Fibroblast of skin of abdomen (primary cell): ENCODE measurements around the gene SCAI.
"Not testable (repeated sequence)": the region's sequence is repeated elsewhere in the genome, so short reads cannot be mapped to it uniquely, and the experiment has no call there.

Source experiments
- DNase-seq: peaks from one replicate; pipeline ENCODE4 v3.0.0-alpha.2; 2013

The SCAI gene

GRCh38 chr9:125028041-125028440 lies 115.3 kb downstream of the SCAI start:
- no peak for DNase-seq

GRCh38 chr9:125024917-125025316 lies 118.4 kb downstream of the SCAI start:
- DNase-seq, result no peak

- DNase-seq, result no peak
These were observed 122.3 kb downstream of the SCAI start for GRCh38 chr9:125021069-125021468.

- not testable (repeated sequence) for DNase-seq
These were observed 127.7 kb downstream of the SCAI start for GRCh38 chr9:125015655-125016054.

GRCh38 chr9:125012013-125012412 lies 131.3 kb downstream of the SCAI start:
- not testable (repeated sequence) for DNase-seq

GRCh38 chr9:125008599-125008998 lies 134.7 kb downstream of the SCAI start:
- DNase-seq, result no peak

GRCh38 chr9:125003332-125003731 lies 140.0 kb downstream of the SCAI start:
- no peak for DNase-seq

GRCh38 chr9:124983698-124984097 lies 159.6 kb downstream of the SCAI start:
- no peak for DNase-seq

GRCh38 chr9:124980431-124980830 lies 162.9 kb downstream of the SCAI start:
- DNase-seq, result no peak

GRCh38 chr9:124975131-124975530 lies 168.2 kb downstream of the SCAI start:
- no peak for DNase-seq

- no peak for DNase-seq
These were observed 169.5 kb downstream of the SCAI start for GRCh38 chr9:124973807-124974206.

- no peak for DNase-seq
These were observed 171.0 kb downstream of the SCAI start for GRCh38 chr9:124972241-124972770.

GRCh38 chr9:124969401-124969800 lies 173.9 kb downstream of the SCAI start:
- DNase-seq, result no peak

GRCh38 chr9:124968238-124968637 lies 175.1 kb downstream of the SCAI start:
- DNase-seq, result no peak

- DNase-seq, result peak; percentile 38
These were observed 177.4 kb downstream of the SCAI start for GRCh38 chr9:124965775-124966568.

GRCh38 chr9:124964604-124965003 lies 178.7 kb downstream of the SCAI start:
- DNase-seq, result no peak

- no peak for DNase-seq
These were observed 179.3 kb downstream of the SCAI start for GRCh38 chr9:124964056-124964455.

- DNase-seq, result no peak
These were observed 182.9 kb downstream of the SCAI start for GRCh38 chr9:124960409-124960752.

GRCh38 chr9:124959671-124960408 lies 183.5 kb downstream of the SCAI start:
- DNase-seq, result not testable (repeated sequence)

GRCh38 chr9:124954255-124954654 lies 189.1 kb downstream of the SCAI start:
- DNase-seq, result no peak

- no peak for DNase-seq
These were observed 193.1 kb downstream of the SCAI start for GRCh38 chr9:124950050-124950718.

GRCh38 chr9:124949387-124949786 lies 193.9 kb downstream of the SCAI start:
- no peak for DNase-seq

- no peak for DNase-seq
These were observed 195.5 kb downstream of the SCAI start for GRCh38 chr9:124947727-124948391.
